ENCODE measurements around the gene PDXP.
"Not testable (repeated sequence)": the region's sequence is repeated elsewhere in the genome, so short reads cannot be mapped to it uniquely, and the experiment has no call there.

Gene PDXP

GRCh38 chr22:37658133-37659065, at the start of gene PDXP:
PDXP (plus strand) TSS chr22:37658723; CDS start chr22:37658783, 60 bp downstream.
- H3K9ac ChIP-seq (ENCODE audit: low read length): peak within 1 kb of the TSS; percentile 82
- no peaks in the 10 kb centered on the region for H3K36me3 ChIP-seq (ENCODE audit: control insufficient read depth, insufficient read depth, low read length)
- no peaks in the 10 kb centered on the region for H3K27me3 ChIP-seq (ENCODE audit: control insufficient read depth, insufficient read depth, low read length)
- H3K4me1 ChIP-seq (ENCODE audit: control insufficient read depth, insufficient read depth, low read length): peaks cover 30% of the 10 kb centered on the region
- peak within 1 kb of the TSS; percentile 89 for H3K27ac ChIP-seq (ENCODE audit: low read depth, low read length)
- H3K4me3 ChIP-seq (ENCODE audit: low read length): peak within 1 kb of the TSS; percentile 90

GRCh38 chr22:37609240-37610152, 49.0 kb upstream of the PDXP start:
- H3K4me1 ChIP-seq (ENCODE audit: control insufficient read depth, insufficient read depth, low read length): peaks cover 20% of the 10 kb centered on the region

GRCh38 chr22:37610153-37610475, 48.4 kb upstream of the PDXP start:
- not testable (repeated sequence) for H3K9ac ChIP-seq (ENCODE audit: low read length); H3K4me3 ChIP-seq (ENCODE audit: low read length); H3K27ac ChIP-seq (ENCODE audit: low read depth, low read length); H3K27me3 ChIP-seq (ENCODE audit: control insufficient read depth, insufficient read depth, low read length); H3K36me3 ChIP-seq (ENCODE audit: control insufficient read depth, insufficient read depth, low read length)
- H3K4me1 ChIP-seq (ENCODE audit: control insufficient read depth, insufficient read depth, low read length): peaks cover 20% of the 10 kb centered on the region

More at GRCh38 chr22:37609240-37610152, 49.0 kb upstream of the PDXP start:
- H3K27me3 ChIP-seq (ENCODE audit: control insufficient read depth, insufficient read depth, low read length): no peaks in the 10 kb centered on the region
- H3K27ac ChIP-seq (ENCODE audit: low read depth, low read length): peak overlapping the region; percentile 93
- no peaks in the 10 kb centered on the region for H3K36me3 ChIP-seq (ENCODE audit: control insufficient read depth, insufficient read depth, low read length)
- H3K4me3 ChIP-seq (ENCODE audit: low read length): peak overlapping the region; percentile 83
- peak overlapping the region; percentile 91 for H3K9ac ChIP-seq (ENCODE audit: low read length)

- Histone ChIP-seq H3K9ac (ENCODE audit: low read length) (no peak overlapping the region), H3K4me1 (ENCODE audit: control insufficient read depth, insufficient read depth, low read length) (peaks cover 20% of the 10 kb centered on the region), H3K27me3 (ENCODE audit: control insufficient read depth, insufficient read depth, low read length) (no peaks in the 10 kb centered on the region), H3K27ac (ENCODE audit: low read depth, low read length) (no peak overlapping the region), H3K36me3 (ENCODE audit: control insufficient read depth, insufficient read depth, low read length) (no peaks in the 10 kb centered on the region), H3K4me3 (ENCODE audit: low read length) (no peak overlapping the region)
Measured at GRCh38 chr22:37610480-37611129, 47.9 kb upstream of the PDXP start.

- H3K4me3 ChIP-seq (ENCODE audit: low read length): no peak overlapping the region
- no peak overlapping the region for H3K9ac ChIP-seq (ENCODE audit: low read length)
- H3K4me1 ChIP-seq (ENCODE audit: control insufficient read depth, insufficient read depth, low read length): peaks cover 20% of the 10 kb centered on the region
- H3K27me3 ChIP-seq (ENCODE audit: control insufficient read depth, insufficient read depth, low read length): no peaks in the 10 kb centered on the region
- H3K27ac ChIP-seq (ENCODE audit: low read depth, low read length): no peak overlapping the region
- H3K36me3 ChIP-seq (ENCODE audit: control insufficient read depth, insufficient read depth, low read length): peaks cover 2% of the 10 kb centered on the region
Measured at GRCh38 chr22:37611207-37611606, 47.3 kb upstream of the PDXP start.

- H3K27ac ChIP-seq (ENCODE audit: low read depth, low read length): no peak overlapping the region
- peaks cover 30% of the 10 kb centered on the region for H3K36me3 ChIP-seq (ENCODE audit: control insufficient read depth, insufficient read depth, low read length)
- no peaks in the 10 kb centered on the region for H3K27me3 ChIP-seq (ENCODE audit: control insufficient read depth, insufficient read depth, low read length)
- no peak overlapping the region for H3K4me3 ChIP-seq (ENCODE audit: low read length)
- peaks cover 12% of the 10 kb centered on the region for H3K4me1 ChIP-seq (ENCODE audit: control insufficient read depth, insufficient read depth, low read length)
- no peak overlapping the region for H3K9ac ChIP-seq (ENCODE audit: low read length)
Measured at GRCh38 chr22:37616201-37617083, 42.1 kb upstream of the PDXP start.

GRCh38 chr22:37617431-37617830, 41.1 kb upstream of the PDXP start:
- Histone ChIP-seq H3K27me3 (ENCODE audit: control insufficient read depth, insufficient read depth, low read length) (no peaks in the 10 kb centered on the region), H3K4me3 (ENCODE audit: low read length) (no peak overlapping the region), H3K36me3 (ENCODE audit: control insufficient read depth, insufficient read depth, low read length) (peaks cover 30% of the 10 kb centered on the region), H3K9ac (ENCODE audit: low read length) (no peak overlapping the region), H3K27ac (ENCODE audit: low read depth, low read length) (no peak overlapping the region), H3K4me1 (ENCODE audit: control insufficient read depth, insufficient read depth, low read length) (peaks cover 12% of the 10 kb centered on the region)

- H3K36me3 ChIP-seq (ENCODE audit: control insufficient read depth, insufficient read depth, low read length): peaks cover 31% of the 10 kb centered on the region
- no peak overlapping the region for H3K27ac ChIP-seq (ENCODE audit: low read depth, low read length)
- H3K4me3 ChIP-seq (ENCODE audit: low read length): no peak overlapping the region
- H3K27me3 ChIP-seq (ENCODE audit: control insufficient read depth, insufficient read depth, low read length): no peaks in the 10 kb centered on the region
- H3K9ac ChIP-seq (ENCODE audit: low read length): no peak overlapping the region
- peaks cover 7% of the 10 kb centered on the region for H3K4me1 ChIP-seq (ENCODE audit: control insufficient read depth, insufficient read depth, low read length)
Measured at GRCh38 chr22:37618072-37618656, 40.4 kb upstream of the PDXP start.

GRCh38 chr22:37618674-37619073, 39.8 kb upstream of the PDXP start:
- Histone ChIP-seq H3K4me3 (ENCODE audit: low read length) (no peak overlapping the region), H3K27ac (ENCODE audit: low read depth, low read length) (no peak overlapping the region), H3K9ac (ENCODE audit: low read length) (no peak overlapping the region), H3K4me1 (ENCODE audit: control insufficient read depth, insufficient read depth, low read length) (peaks cover 6% of the 10 kb centered on the region), H3K27me3 (ENCODE audit: control insufficient read depth, insufficient read depth, low read length) (no peaks in the 10 kb centered on the region), H3K36me3 (ENCODE audit: control insufficient read depth, insufficient read depth, low read length) (peaks cover 34% of the 10 kb centered on the region)

- H3K27ac ChIP-seq (ENCODE audit: low read depth, low read length): no peak overlapping the region
Measured at GRCh38 chr22:37619991-37620390, 38.5 kb upstream of the PDXP start.

GRCh38 chr22:37621352-37621860, 37.1 kb upstream of the PDXP start:
- Histone ChIP-seq H3K4me3 (ENCODE audit: low read length) (no peak overlapping the region), H3K36me3 (ENCODE audit: control insufficient read depth, insufficient read depth, low read length) (peaks cover 33% of the 10 kb centered on the region), H3K9ac (ENCODE audit: low read length) (no peak overlapping the region), H3K27ac (ENCODE audit: low read depth, low read length) (no peak overlapping the region), H3K4me1 (ENCODE audit: control insufficient read depth, insufficient read depth, low read length) (peaks cover 15% of the 10 kb centered on the region), H3K27me3 (ENCODE audit: control insufficient read depth, insufficient read depth, low read length) (no peaks in the 10 kb centered on the region)

More at GRCh38 chr22:37619991-37620390, 38.5 kb upstream of the PDXP start:
- Histone ChIP-seq H3K27me3 (ENCODE audit: control insufficient read depth, insufficient read depth, low read length) (no peaks in the 10 kb centered on the region), H3K36me3 (ENCODE audit: control insufficient read depth, insufficient read depth, low read length) (peaks cover 34% of the 10 kb centered on the region), H3K4me1 (ENCODE audit: control insufficient read depth, insufficient read depth, low read length) (peaks cover 5% of the 10 kb centered on the region), H3K4me3 (ENCODE audit: low read length) (no peak overlapping the region), H3K9ac (ENCODE audit: low read length) (no peak overlapping the region)

All from rectal smooth muscle tissue (tissue), 1 donor.